Smooth muscle cell (in vitro differentiated cells): ENCODE data around the gene HOXC13. TPM values are rescaled to one million over a fixed set of nuclear protein-coding genes. Genes with fewer than 3 reads are reported as not detected.

Experiments used
- DNase-seq: peaks from one replicate; lab custom pipeline; 2025; ENCODE audit not compliant: unreplicated experiment; lab: John Stamatoyannopoulos, UW
- H2AFZ ChIP-seq: fragments of 200-600 bp; sonication (generic); 2 replicates; pipeline ENCODE4 v1.6.0; 2016; ENCODE audit warnings: antibody characterized with exemption, low read depth, mild to moderate bottlenecking
- H3F3A ChIP-seq: fragments of 200-600 bp; sonication (generic); 2 replicates; pipeline ENCODE4 v1.6.0; 2017; ENCODE audit warnings: antibody characterized with exemption, low read depth
- H3K27ac ChIP-seq: fragments of 200-600 bp; sonication (generic); 2 replicates; pipeline ENCODE4 v1.5.1; 2016; ENCODE audit warnings: low read depth, mild to moderate bottlenecking
- H3K27me3 ChIP-seq: fragments of 200-600 bp; sonication (generic); 2 replicates; pipeline ENCODE4 v1.6.1; 2016; ENCODE audit warnings: low read depth, mild to moderate bottlenecking
- H3K36me3 ChIP-seq: fragments of 200-600 bp; sonication (generic); 2 replicates; pipeline ENCODE4 v1.5.1; 2016; ENCODE audit warnings: low read depth
- H3K4me1 ChIP-seq: fragments of 200-600 bp; sonication (generic); 2 replicates; pipeline ENCODE4 v1.5.1; 2016; ENCODE audit warnings: low read depth
- H3K4me2 ChIP-seq: fragments of 200-600 bp; sonication (generic); 2 replicates; pipeline ENCODE4 v1.6.0; 2016; ENCODE audit warnings: mild to moderate bottlenecking
- H3K4me3 ChIP-seq: fragments of 200-600 bp; sonication (generic); 2 replicates; pipeline ENCODE4 v1.5.1; 2016; ENCODE audit warnings: mild to moderate bottlenecking
- H3K79me2 ChIP-seq: fragments of 200-600 bp; sonication (generic); 2 replicates; pipeline ENCODE4 v1.6.0; 2016; ENCODE audit warnings: low read depth, mild to moderate bottlenecking
- H3K9ac ChIP-seq: fragments of 200-600 bp; sonication (generic); 2 replicates; pipeline ENCODE4 v1.6.0; 2016; ENCODE audit warnings: low read depth
- H3K9me3 ChIP-seq: fragments of 200-600 bp; sonication (generic); replicated peaks from 2 replicates; pipeline ENCODE4 v1.5.1; 2016; ENCODE audit warnings: low read depth
- H4K20me1 ChIP-seq: fragments of 200-600 bp; sonication (generic); 2 replicates; pipeline ENCODE4 v1.6.0; 2016; ENCODE audit warnings: low read depth
- WGBS: methylation state at CpG from one replicate; pipeline ENCODE4 v1.1.7; 2016; ENCODE audit warnings: low lambda C conversion rate; 5-methylcytosine and 5-hydroxymethylcytosine counted together
- polyA plus RNA-seq: library from polyadenylated mRNA; unstranded; fragments of >200 nt; fragmentation: Nextera tagmentation; extraction: Ambion mirVana; gene quantifications from 2 replicates; pipeline ENCODE4 v1.2.1, GENCODE V29; 2016
- total RNA-seq: library from RNA; depleted of rRNA; stranded (reverse); fragments of >200 nt; gene quantifications from 2 replicates; pipeline ENCODE4 v1.2.3, GENCODE V29; 2014
- TF ChIP-seq, protein P1 (sequence below): fragments of 200-600 bp; sonication (generic); IDR thresholded peaks from 2 replicates; pipeline ENCODE4 v1.5.1; 2017; ENCODE audit warnings: borderline replicate concordance, mild to moderate bottlenecking, antibody characterized with exemption; ENCODE audit not compliant: insufficient read depth, poor library complexity, severe bottlenecking

HOXC13 gene
- total and polyA plus RNA-seq, 2 experiments from 2014 or later = 2.2 to 3.6 TPM

DNA sequence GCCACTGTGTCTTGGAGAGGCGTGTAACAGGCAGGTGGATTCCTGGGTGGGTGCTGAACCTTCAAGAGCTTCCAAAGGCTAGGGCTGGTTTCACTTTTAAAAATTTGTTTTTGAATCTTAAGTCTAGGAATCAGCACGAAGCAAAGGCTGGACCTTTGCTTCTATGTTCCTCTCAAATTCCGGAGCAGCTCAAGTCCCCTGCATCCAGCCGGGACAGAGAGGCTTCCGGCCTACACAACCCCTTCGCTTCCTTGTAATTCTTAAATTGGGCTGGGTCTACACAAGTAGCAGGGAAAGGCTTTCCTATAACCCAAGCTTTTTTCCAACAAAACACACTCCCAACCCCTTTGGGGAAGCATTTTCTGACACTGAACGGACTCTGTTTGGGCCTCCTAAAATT lies 24.4 kb downstream of the HOXC13 start:
- Histone ChIP-seq H3K4me2 (no peak overlapping the region), H3K4me1 (no peaks in the 10 kb centered on the region), H2AFZ (no peak overlapping the region), H3K4me3 (no peak overlapping the region), H3K36me3 (no peaks in the 10 kb centered on the region), H3K27ac (no peak overlapping the region), H4K20me1 (no peaks in the 10 kb centered on the region), H3K79me2 (no peaks in the 10 kb centered on the region), H3K27me3 (peaks cover 100% of the 10 kb centered on the region), H3K9ac (no peak overlapping the region), H3F3A (no peaks in the 10 kb centered on the region), H3K9me3 (no peaks in the 10 kb centered on the region)
- 35% methylated on average over 7 of the region's 7 CpGs for WGBS
- no peak for DNase-seq
- TF ChIP-seq, protein P1, sequence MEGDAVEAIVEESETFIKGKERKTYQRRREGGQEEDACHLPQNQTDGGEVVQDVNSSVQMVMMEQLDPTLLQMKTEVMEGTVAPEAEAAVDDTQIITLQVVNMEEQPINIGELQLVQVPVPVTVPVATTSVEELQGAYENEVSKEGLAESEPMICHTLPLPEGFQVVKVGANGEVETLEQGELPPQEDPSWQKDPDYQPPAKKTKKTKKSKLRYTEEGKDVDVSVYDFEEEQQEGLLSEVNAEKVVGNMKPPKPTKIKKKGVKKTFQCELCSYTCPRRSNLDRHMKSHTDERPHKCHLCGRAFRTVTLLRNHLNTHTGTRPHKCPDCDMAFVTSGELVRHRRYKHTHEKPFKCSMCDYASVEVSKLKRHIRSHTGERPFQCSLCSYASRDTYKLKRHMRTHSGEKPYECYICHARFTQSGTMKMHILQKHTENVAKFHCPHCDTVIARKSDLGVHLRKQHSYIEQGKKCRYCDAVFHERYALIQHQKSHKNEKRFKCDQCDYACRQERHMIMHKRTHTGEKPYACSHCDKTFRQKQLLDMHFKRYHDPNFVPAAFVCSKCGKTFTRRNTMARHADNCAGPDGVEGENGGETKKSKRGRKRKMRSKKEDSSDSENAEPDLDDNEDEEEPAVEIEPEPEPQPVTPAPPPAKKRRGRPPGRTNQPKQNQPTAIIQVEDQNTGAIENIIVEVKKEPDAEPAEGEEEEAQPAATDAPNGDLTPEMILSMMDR = no peak

DNA sequence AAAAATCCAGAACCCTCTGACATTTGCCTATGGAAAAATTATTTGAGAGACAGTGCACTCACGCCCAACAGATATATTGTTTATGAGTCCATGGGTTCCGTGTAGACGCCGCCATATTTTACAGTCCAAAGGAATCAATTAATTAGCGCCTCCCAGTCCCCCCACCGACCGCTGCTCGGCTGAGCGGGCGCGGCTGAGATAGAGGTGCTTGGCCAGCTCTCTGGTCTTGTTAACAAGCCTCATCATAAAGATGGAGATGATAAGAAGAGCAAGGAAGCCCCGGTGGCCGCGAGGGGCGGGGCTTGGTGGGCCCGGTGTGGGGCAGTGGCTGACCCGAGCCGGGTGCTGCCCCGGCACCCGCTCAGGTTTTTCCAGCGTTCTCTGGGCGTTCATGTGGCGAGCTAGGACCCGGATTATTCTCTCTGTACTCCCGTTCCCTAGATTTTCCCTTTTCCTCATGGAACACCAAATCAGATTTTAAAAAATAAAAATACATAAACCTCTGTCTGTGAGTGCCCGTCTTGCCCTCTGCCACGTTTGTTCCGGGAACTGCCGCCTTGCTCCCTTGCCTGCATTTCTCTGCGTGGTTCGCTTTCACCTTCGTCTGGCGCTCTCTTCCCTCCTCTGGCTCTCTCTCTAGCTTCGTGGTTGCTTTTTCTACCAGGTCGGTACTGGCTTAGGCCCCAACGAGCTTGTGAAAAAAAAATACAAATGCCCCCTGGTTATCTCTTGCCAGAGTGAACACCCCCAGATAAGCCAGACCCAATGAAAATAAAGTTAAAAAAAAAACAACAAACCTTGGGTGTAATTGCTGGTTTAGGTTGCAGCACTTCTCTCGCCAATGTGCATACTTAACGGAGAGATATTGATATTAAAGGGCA lies 25.0 kb downstream of the HOXC13 start:
- Histone ChIP-seq H3K4me3 (no peak overlapping the region), H4K20me1 (no peaks in the 10 kb centered on the region), H3K27ac (no peak overlapping the region), H3K9ac (no peak overlapping the region), H3K27me3 (peaks cover 100% of the 10 kb centered on the region), H3K9me3 (no peaks in the 10 kb centered on the region), H3K4me1 (no peaks in the 10 kb centered on the region), H2AFZ (no peak overlapping the region), H3K4me2 (no peak overlapping the region), H3K79me2 (no peaks in the 10 kb centered on the region), H3K36me3 (no peaks in the 10 kb centered on the region), H3F3A (no peaks in the 10 kb centered on the region)
- TF ChIP-seq, protein P1 = no peak
- 8% methylated on average over 38 of the region's 38 CpGs for WGBS
- DNase-seq = no peak

DNA sequence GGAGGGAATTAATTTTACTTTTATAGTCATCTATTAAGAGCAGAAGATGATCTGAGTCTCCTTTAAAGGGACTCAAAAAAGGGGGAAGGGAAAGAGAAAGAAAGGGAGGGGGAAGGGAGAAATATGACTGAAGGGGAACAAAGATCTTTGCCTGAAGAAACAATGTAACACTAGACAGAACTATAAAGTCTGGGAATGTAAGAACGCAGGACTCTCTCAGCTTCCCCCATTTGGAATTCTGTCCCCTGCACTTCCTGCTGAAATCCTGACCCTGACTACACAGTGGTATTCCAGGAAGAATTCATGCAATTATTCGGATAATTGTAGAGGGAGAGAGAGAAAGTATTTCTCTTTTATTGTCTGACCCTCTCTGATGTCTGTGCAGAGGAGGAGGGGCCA lies 25.7 kb downstream of the HOXC13 start:
- Histone ChIP-seq H3K4me3 (no peak overlapping the region), H3K27me3 (peaks cover 100% of the 10 kb centered on the region), H3K36me3 (no peaks in the 10 kb centered on the region), H4K20me1 (no peaks in the 10 kb centered on the region), H3K9ac (no peak overlapping the region), H3K9me3 (no peaks in the 10 kb centered on the region), H3K4me2 (no peak overlapping the region), H3K4me1 (no peaks in the 10 kb centered on the region), H3K27ac (no peak overlapping the region), H3F3A (no peaks in the 10 kb centered on the region), H3K79me2 (no peaks in the 10 kb centered on the region), H2AFZ (no peak overlapping the region)
- 9% methylated on average over 2 of the region's 2 CpGs for WGBS
- TF ChIP-seq, protein P1 = no peak
- DNase-seq = no peak
